HepG2 (cell line): Measurements from ENCODE around the gene FOSL2. TPM values are rescaled to one million over a fixed set of nuclear protein-coding genes. Genes with fewer than 3 reads are reported as not detected.
A peak's percentile ranks its signal among the peaks of the same experiment; 100 is the strongest.

Experiments used
- AHR ChIP-seq: IDR thresholded peaks from 2 replicates; pipeline ENCODE4 v1.6.1; 2018; ENCODE audit warnings: missing genetic modification reagents, missing compliant biosample characterization
- CENPT ChIP-seq: sonication (generic); formaldehyde crosslinking; IDR thresholded peaks from 2 replicates; pipeline ENCODE4 v1.8.0; 2022; ENCODE audit warnings: low read depth, mild to moderate bottlenecking, moderate library complexity, missing genetic modification reagents
- GLMP ChIP-seq: sonication (generic); formaldehyde crosslinking; IDR thresholded peaks from 2 replicates; pipeline ENCODE4 v1.9.0; 2021; ENCODE audit warnings: missing genetic modification reagents, mild to moderate bottlenecking, borderline replicate concordance
- HINFP ChIP-seq: sonication (generic); formaldehyde crosslinking; IDR thresholded peaks from 2 replicates; pipeline ENCODE4 v1.4.0; 2020; ENCODE audit warnings: low read depth, mild to moderate bottlenecking, missing genetic modification reagents
- HOXA5 ChIP-seq: sonication (generic); formaldehyde crosslinking; IDR thresholded peaks from 2 replicates; pipeline ENCODE4 v1.4.0; 2020; ENCODE audit warnings: missing genetic modification reagents
- KDM5A ChIP-seq: fragments of 200-600 bp; sonication (generic); IDR thresholded peaks from 2 replicates; pipeline ENCODE4 v1.7.0; 2018; ENCODE audit warnings: antibody characterized with exemption, mild to moderate bottlenecking, low read length, borderline replicate concordance
- MLLT10 ChIP-seq: sonication (generic); formaldehyde crosslinking; IDR thresholded peaks from 2 replicates; pipeline ENCODE4 v1.4.0; 2020; ENCODE audit warnings: missing genetic modification reagents
- NFE2L1 ChIP-seq: sonication (generic); formaldehyde crosslinking; IDR thresholded peaks from 2 replicates; pipeline ENCODE4 v1.4.0; 2020; ENCODE audit warnings: missing genetic modification reagents, mild to moderate bottlenecking, borderline replicate concordance
- NKX3-1 ChIP-seq: sonication (generic); formaldehyde crosslinking; IDR thresholded peaks from 2 replicates; pipeline ENCODE4 v1.5.0; 2020; ENCODE audit warnings: missing genetic modification reagents
- NR2F6 ChIP-seq, 2 experiments: IDR thresholded peaks; 2 replicates each; pipeline ENCODE4 v1.6.1; 2016; ENCODE audit warnings: antibody characterized with exemption in 1 of 2, mild to moderate bottlenecking in 1 of 2
- ZFP36L1 ChIP-seq: sonication (generic); formaldehyde crosslinking; IDR thresholded peaks from 2 replicates; pipeline ENCODE4 v1.8.0; 2022; ENCODE audit warnings: mild to moderate bottlenecking, missing genetic modification reagents, moderate library complexity
- ZNF138 ChIP-seq: sonication (generic); formaldehyde crosslinking; IDR thresholded peaks from 2 replicates; pipeline ENCODE4 v1.5.0; 2020; ENCODE audit warnings: mild to moderate bottlenecking, low read depth, missing genetic modification reagents
- ZSCAN20 ChIP-seq: sonication (generic); formaldehyde crosslinking; IDR thresholded peaks from 2 replicates; pipeline ENCODE4 v1.4.0; 2020; ENCODE audit warnings: missing genetic modification reagents, mild to moderate bottlenecking, borderline replicate concordance
- polyA plus RNA-seq, 8 experiments: library from polyadenylated mRNA; depleted of rRNA in 3 of 8; stranded (reverse) in 7 of 8; unstranded in 1 of 8; fragments of >200 nt; fragmentation: Illumina TruSeq in 4 of 8; extraction: Trizol in 4 of 8; gene quantifications; 2 replicates each; pipeline versions ENCODE4 v1.2.1 to v1.2.3, GENCODE V29; 2011 to 2016; ENCODE audit warnings: low read depth in 4 of 8, missing spikeins in 1 of 8, mixed read lengths in 1 of 8; ENCODE audit not compliant: insufficient read depth in 1 of 8
- total RNA-seq, 5 experiments: library from RNA; depleted of rRNA; stranded (reverse); fragments of >200 nt; fragmentation: Illumina TruSeq; extraction: Trizol; gene quantifications; 2 replicates each; pipeline ENCODE4 v1.2.3, GENCODE V29; 2016; ENCODE audit warnings: low read depth in 1 of 5
- TF ChIP-seq, protein P1 (sequence below): IDR thresholded peaks from 2 replicates; pipeline ENCODE4 v1.6.1; 2016; ENCODE audit warnings: low read depth, missing genetic modification reagents, missing compliant biosample characterization
- TF ChIP-seq, protein P2 (sequence below): sonication (generic); formaldehyde crosslinking; IDR thresholded peaks from 2 replicates; pipeline ENCODE4 v1.5.0; 2020; ENCODE audit warnings: missing genetic modification reagents

FOSL2 gene
- total and polyA plus RNA-seq, 2 of the 13 experiments (the other 11 are each of a cell fraction or from before 2014, with no cell fraction given) = 3.4 to 18.1 TPM

GRCh38 chr2:28392297-28393113 lies at the start of gene FOSL2 (continued):
- TF ChIP-seq, protein P1, sequence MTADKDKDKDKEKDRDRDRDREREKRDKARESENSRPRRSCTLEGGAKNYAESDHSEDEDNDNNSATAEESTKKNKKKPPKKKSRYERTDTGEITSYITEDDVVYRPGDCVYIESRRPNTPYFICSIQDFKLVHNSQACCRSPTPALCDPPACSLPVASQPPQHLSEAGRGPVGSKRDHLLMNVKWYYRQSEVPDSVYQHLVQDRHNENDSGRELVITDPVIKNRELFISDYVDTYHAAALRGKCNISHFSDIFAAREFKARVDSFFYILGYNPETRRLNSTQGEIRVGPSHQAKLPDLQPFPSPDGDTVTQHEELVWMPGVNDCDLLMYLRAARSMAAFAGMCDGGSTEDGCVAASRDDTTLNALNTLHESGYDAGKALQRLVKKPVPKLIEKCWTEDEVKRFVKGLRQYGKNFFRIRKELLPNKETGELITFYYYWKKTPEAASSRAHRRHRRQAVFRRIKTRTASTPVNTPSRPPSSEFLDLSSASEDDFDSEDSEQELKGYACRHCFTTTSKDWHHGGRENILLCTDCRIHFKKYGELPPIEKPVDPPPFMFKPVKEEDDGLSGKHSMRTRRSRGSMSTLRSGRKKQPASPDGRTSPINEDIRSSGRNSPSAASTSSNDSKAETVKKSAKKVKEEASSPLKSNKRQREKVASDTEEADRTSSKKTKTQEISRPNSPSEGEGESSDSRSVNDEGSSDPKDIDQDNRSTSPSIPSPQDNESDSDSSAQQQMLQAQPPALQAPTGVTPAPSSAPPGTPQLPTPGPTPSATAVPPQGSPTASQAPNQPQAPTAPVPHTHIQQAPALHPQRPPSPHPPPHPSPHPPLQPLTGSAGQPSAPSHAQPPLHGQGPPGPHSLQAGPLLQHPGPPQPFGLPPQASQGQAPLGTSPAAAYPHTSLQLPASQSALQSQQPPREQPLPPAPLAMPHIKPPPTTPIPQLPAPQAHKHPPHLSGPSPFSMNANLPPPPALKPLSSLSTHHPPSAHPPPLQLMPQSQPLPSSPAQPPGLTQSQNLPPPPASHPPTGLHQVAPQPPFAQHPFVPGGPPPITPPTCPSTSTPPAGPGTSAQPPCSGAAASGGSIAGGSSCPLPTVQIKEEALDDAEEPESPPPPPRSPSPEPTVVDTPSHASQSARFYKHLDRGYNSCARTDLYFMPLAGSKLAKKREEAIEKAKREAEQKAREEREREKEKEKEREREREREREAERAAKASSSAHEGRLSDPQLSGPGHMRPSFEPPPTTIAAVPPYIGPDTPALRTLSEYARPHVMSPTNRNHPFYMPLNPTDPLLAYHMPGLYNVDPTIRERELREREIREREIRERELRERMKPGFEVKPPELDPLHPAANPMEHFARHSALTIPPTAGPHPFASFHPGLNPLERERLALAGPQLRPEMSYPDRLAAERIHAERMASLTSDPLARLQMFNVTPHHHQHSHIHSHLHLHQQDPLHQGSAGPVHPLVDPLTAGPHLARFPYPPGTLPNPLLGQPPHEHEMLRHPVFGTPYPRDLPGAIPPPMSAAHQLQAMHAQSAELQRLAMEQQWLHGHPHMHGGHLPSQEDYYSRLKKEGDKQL (CRISPR knock-in tag) = peak; percentile 73
- TF ChIP-seq CENPT (CRISPR knock-in tag) (0 out of 2 replicates have a peak, but pooled peaks have one; percentile 56), NR2F6 (IDR thresholded peaks at IDR 0.05) (no peak), NR2F6 (CRISPR knock-in tag; IDR thresholded peaks at IDR 0.05) (peak; percentile 85), GLMP (CRISPR knock-in tag) (0 out of 2 replicates have a peak, but pooled peaks have one; percentile 75), HOXA5 (CRISPR knock-in tag) (peak; percentile 77), ZNF138 (CRISPR knock-in tag) (0 out of 2 replicates have a peak, but pooled peaks have one; percentile 50), AHR (CRISPR knock-in tag) (peak; percentile 83), NFE2L1 (CRISPR knock-in tag) (no peak), ZSCAN20 (CRISPR knock-in tag) (peak; percentile 90), HINFP (peak; percentile 90), MLLT10 (CRISPR knock-in tag) (no peak), NKX3-1 (CRISPR knock-in tag) (peak; percentile 64), ZFP36L1 (peak; percentile 22; the same call in 1 of the 2 replicates), KDM5A (no peak; the same call in 1 of the 2 replicates)
- TF ChIP-seq, protein P2, sequence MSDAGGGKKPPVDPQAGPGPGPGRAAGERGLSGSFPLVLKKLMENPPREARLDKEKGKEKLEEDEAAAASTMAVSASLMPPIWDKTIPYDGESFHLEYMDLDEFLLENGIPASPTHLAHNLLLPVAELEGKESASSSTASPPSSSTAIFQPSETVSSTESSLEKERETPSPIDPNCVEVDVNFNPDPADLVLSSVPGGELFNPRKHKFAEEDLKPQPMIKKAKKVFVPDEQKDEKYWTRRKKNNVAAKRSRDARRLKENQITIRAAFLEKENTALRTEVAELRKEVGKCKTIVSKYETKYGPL (CRISPR knock-in tag) = 0 out of 2 replicates have a peak, but pooled peaks have one; percentile 15
